ENCODE measurements around the gene C19orf85.
A peak's percentile ranks its signal among the peaks of the same experiment; 100 is the strongest.
"Not testable (repeated sequence)": the region's sequence is repeated elsewhere in the genome, so short reads cannot be mapped to it uniquely, and the experiment has no call there.

C19orf85 gene

GRCh38 chr19:55457683-55458457 is 6.7 kb downstream of the C19orf85 start:
- no peak for DNase-seq (ENCODE audit: low read depth)

GRCh38 chr19:55456347-55456746 is 8.2 kb downstream of the C19orf85 start:
- no peak for DNase-seq (ENCODE audit: low read depth)

- no peak for DNase-seq (ENCODE audit: low read depth)
These were observed 8.8 kb downstream of the C19orf85 start for GRCh38 chr19:55455576-55456235.

GRCh38 chr19:55454787-55455243 is 9.7 kb downstream of the C19orf85 start:
- peak; percentile 35 for DNase-seq (ENCODE audit: low read depth)

- DNase-seq (ENCODE audit: low read depth): no peak
These were observed 10.9 kb downstream of the C19orf85 start for GRCh38 chr19:55453511-55454260.

GRCh38 chr19:55452749-55453346 is 11.7 kb downstream of the C19orf85 start:
- DNase-seq (ENCODE audit: low read depth): no peak

GRCh38 chr19:55451965-55452748 is 12.4 kb downstream of the C19orf85 start:
- DNase-seq (ENCODE audit: low read depth): no peak

GRCh38 chr19:55451163-55451964 is 13.2 kb downstream of the C19orf85 start:
- no peak for DNase-seq (ENCODE audit: low read depth)

GRCh38 chr19:55449469-55449868 is 15.1 kb downstream of the C19orf85 start:
- DNase-seq (ENCODE audit: low read depth): no peak

GRCh38 chr19:55448175-55448490 is 16.4 kb downstream of the C19orf85 start:
- DNase-seq (ENCODE audit: low read depth): not testable (repeated sequence)

GRCh38 chr19:55447421-55448174 is 17.0 kb downstream of the C19orf85 start:
- no peak for DNase-seq (ENCODE audit: low read depth)

- DNase-seq (ENCODE audit: low read depth): no peak
These were observed 18.5 kb downstream of the C19orf85 start for GRCh38 chr19:55446060-55446459.

- DNase-seq (ENCODE audit: low read depth): no peak
These were observed 19.9 kb downstream of the C19orf85 start for GRCh38 chr19:55444646-55445045.

GRCh38 chr19:55443824-55444480 is 20.6 kb downstream of the C19orf85 start:
- DNase-seq (ENCODE audit: low read depth): no peak

- DNase-seq (ENCODE audit: low read depth): no peak
These were observed 21.3 kb downstream of the C19orf85 start, which contains the start of gene SHISA7 for GRCh38 chr19:55443045-55443823. SHISA7 (minus strand) TSS chr19:55443300; CDS start chr19:55442863, 437 bp downstream.

GRCh38 chr19:55442372-55442961 is 22.1 kb downstream of the C19orf85 start:
- DNase-seq (ENCODE audit: low read depth): no peak

- no peak for DNase-seq (ENCODE audit: low read depth)
These were observed 22.7 kb downstream of the C19orf85 start for GRCh38 chr19:55441692-55442321.

GRCh38 chr19:55441319-55441691 is 23.2 kb downstream of the C19orf85 start:
- DNase-seq (ENCODE audit: low read depth): no peak
